Type B pancreatic cell (in vitro differentiated cells): ENCODE results near the gene MLLT6. TPM values are rescaled to one million over a fixed set of nuclear protein-coding genes. Genes with fewer than 3 reads are reported as not detected.
"Not testable (repeated sequence)": the region's sequence is repeated elsewhere in the genome, so short reads cannot be mapped to it uniquely, and the experiment has no call there.

Experiments used
- DNase-seq: peaks from one replicate; pipeline ENCODE4 v3.0.0; 2021; ENCODE audit warnings: mixed read lengths; ENCODE audit not compliant: unreplicated experiment; ENCODE audit errors: extremely low spot score
- H3K27ac Mint-ChIP-seq: 2 replicates; pipeline ENCODE4 v1.8.0; 2021; ENCODE audit warnings: mild to moderate bottlenecking, mixed read lengths
- H3K27me3 Mint-ChIP-seq: 2 replicates; pipeline ENCODE4 v1.8.0; 2021; ENCODE audit warnings: mixed read lengths
- H3K36me3 Mint-ChIP-seq: 2 replicates; pipeline ENCODE4 v1.8.0; 2021; ENCODE audit warnings: mixed read lengths
- H3K4me1 Mint-ChIP-seq: one replicate; pipeline ENCODE4 v1.8.0; 2021; ENCODE audit warnings: mixed read lengths; ENCODE audit not compliant: unreplicated experiment
- H3K4me3 Mint-ChIP-seq: 2 replicates; pipeline ENCODE4 v1.8.0; 2021; ENCODE audit warnings: mild to moderate bottlenecking, mixed read lengths
- H3K9me3 Mint-ChIP-seq: 2 replicates; pipeline ENCODE4 v1.8.0; 2021; ENCODE audit warnings: mixed read lengths
- total RNA-seq: library from RNA; stranded (reverse); gene quantifications from 2 replicates; pipeline ENCODE4 v1.2.1, GENCODE V29; 2021; ENCODE audit warnings: low replicate concordance
- TF ChIP-seq, protein P1 (sequence below): fragments of 200-600 bp; sonication (generic); conservative IDR thresholded peaks from 2 replicates; pipeline ENCODE4 v1.5.0; 2021; ENCODE audit warnings: antibody characterized with exemption, mild to moderate bottlenecking

The MLLT6 gene
- total RNA-seq, 1 donor from 2014 or later: 130 TPM

DNA sequence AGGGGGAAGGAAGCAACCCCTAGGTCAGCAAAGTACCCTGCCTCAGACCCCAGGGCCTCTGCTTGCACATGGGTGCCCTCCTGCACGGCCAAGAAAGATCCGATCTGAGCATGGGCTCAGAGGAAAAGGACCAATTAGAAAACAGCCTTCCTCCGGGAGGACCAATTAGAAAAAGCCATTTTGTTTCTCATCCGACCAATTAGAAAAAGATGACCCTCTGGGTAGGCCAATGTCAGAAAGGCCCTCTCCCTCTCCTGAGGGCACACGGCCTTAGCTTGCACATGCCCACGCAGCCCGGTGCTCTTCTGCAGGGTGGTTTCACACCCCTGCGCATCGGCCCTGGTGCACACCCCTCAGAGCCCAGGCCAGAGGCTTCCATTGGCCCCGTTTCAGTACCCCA, 20.0 kb downstream of the MLLT6 start:
- TF ChIP-seq, protein P1, sequence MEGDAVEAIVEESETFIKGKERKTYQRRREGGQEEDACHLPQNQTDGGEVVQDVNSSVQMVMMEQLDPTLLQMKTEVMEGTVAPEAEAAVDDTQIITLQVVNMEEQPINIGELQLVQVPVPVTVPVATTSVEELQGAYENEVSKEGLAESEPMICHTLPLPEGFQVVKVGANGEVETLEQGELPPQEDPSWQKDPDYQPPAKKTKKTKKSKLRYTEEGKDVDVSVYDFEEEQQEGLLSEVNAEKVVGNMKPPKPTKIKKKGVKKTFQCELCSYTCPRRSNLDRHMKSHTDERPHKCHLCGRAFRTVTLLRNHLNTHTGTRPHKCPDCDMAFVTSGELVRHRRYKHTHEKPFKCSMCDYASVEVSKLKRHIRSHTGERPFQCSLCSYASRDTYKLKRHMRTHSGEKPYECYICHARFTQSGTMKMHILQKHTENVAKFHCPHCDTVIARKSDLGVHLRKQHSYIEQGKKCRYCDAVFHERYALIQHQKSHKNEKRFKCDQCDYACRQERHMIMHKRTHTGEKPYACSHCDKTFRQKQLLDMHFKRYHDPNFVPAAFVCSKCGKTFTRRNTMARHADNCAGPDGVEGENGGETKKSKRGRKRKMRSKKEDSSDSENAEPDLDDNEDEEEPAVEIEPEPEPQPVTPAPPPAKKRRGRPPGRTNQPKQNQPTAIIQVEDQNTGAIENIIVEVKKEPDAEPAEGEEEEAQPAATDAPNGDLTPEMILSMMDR: no peak
- H3K4me1 Mint-ChIP-seq: peaks cover 15% of the 10 kb centered on the region
- peaks cover 9% of the 10 kb centered on the region for H3K36me3 Mint-ChIP-seq
- H3K4me3 Mint-ChIP-seq: no peak overlapping the region
- H3K9me3 Mint-ChIP-seq: no peaks in the 10 kb centered on the region
- H3K27me3 Mint-ChIP-seq: no peaks in the 10 kb centered on the region
- peak overlapping the region; percentile 18 for H3K27ac Mint-ChIP-seq
- no peak for DNase-seq

DNA sequence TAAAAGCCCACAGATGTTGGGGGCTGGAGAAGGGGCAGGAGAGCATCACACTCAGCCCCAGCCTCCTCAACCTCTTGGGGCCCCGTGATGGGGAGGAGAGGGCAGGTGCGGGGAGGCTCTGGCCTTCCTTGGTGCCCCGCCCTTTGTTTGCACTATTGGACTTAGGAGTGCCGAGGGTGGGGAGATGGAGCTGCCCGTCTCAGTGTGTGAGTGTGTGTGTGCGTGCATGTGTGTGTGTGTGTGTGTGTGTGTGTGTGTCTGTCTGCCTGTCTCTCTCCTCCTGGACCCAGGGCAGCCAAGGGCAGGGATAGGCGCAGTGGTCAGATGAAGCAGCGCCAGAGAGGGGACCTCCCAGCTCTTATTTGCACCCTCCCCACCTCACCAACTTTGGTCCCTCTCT, 21.1 kb downstream of the MLLT6 start:
- H3K4me1 Mint-ChIP-seq: peaks cover 13% of the 10 kb centered on the region
- not testable (repeated sequence) for H3K9me3 Mint-ChIP-seq

DNA sequence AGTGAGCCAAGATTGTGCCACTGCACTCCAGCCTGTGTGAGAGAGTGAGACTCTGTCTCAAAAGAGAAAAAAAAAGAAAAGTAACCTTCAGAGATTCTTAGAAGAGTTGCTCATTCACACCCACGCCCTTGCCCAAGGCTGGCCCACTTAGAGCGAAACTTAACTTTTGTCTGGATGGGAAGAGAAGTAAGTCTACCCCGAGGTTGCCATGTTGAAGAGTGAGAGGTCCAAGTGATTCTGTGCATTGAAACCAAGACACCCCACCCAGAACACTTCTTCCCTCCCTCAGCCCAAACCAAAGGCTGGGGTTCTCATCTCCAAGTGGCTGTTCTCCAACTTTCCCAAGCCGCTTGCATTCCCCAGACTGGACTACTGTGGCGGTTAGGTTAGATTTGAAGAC, 22.7 kb downstream of the MLLT6 start:
- peaks cover 16% of the 10 kb centered on the region for H3K4me1 Mint-ChIP-seq
- H3K9me3 Mint-ChIP-seq: no peaks in the 10 kb centered on the region
- peaks cover 3% of the 10 kb centered on the region for H3K27me3 Mint-ChIP-seq
- peak overlapping the region; percentile 74 for H3K4me3 Mint-ChIP-seq
- H3K27ac Mint-ChIP-seq: peak overlapping the region; percentile 90
- TF ChIP-seq, protein P1: no peak
- no peaks in the 10 kb centered on the region for H3K36me3 Mint-ChIP-seq
- DNase-seq: no peak

More for the DNA sequence above, 21.1 kb downstream of the MLLT6 start:
- not testable (repeated sequence) for H3K27me3 Mint-ChIP-seq, H3K36me3 Mint-ChIP-seq, DNase-seq, H3K27ac Mint-ChIP-seq
- H3K4me3 Mint-ChIP-seq: peak overlapping the region; percentile 34

DNA sequence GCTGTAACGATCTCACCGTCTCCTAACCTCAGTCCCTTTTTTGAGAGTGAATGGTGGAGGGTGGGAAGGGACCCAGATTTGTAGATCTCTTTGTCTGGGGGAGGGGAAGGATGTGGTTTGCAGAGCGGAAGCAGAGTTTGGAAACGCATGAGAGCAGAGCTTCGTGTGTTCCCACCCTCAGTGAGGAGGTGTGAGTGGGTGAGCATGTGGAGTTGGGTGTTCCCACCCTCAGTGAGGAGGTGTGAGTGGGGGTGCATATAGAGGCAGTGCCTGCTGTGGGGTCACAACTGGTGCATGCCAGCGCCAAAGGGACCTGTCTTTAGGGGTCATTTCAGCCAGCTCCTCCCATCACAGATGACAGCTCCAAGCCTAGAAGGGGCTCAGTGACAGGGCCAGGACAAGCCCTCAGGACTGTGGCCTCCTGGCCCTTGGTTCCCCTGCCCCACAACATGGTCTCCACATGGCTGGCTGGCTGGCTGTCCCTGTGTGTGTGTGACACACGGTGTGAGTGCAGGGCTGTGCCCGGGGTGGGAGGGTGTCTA, 23.3 kb downstream of the MLLT6 start:
- Mint-ChIP-seq H3K9me3 (no peaks in the 10 kb centered on the region), H3K4me3 (peak overlapping the region; percentile 76), H3K27ac (peak overlapping the region; percentile 90)

DNA sequence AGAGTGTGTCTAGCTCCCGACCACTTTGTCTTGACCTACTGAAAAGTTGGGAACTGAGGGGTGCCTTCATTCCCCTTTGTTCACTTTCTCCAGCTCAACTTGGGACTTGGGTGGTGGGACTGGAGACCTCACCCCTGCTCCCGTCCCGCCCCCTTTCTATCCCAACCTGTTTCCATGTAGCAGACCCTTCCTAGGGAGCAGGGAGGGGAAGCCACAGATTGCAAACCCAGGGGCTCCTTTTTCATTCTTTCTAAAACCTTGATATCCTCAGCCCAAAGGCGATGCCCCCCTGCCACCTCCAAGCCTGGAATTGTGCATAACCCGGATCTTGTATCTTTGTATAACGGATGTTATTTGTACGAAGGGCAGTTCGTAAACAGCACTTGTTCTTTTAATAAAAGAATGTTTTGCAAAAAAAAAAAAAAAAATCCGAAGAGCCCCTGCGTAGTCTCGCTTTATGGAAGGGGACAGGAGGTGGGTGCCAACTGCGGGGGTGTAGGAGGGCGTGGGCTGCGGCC, 24.4 kb downstream of the MLLT6 start:
- H3K4me1 Mint-ChIP-seq: peaks cover 27% of the 10 kb centered on the region
- DNase-seq: no peak
- peak overlapping the region; percentile 53 for H3K27ac Mint-ChIP-seq
- H3K36me3 Mint-ChIP-seq: no peaks in the 10 kb centered on the region
- no peaks in the 10 kb centered on the region for H3K9me3 Mint-ChIP-seq
- TF ChIP-seq, protein P1: no peak
- H3K4me3 Mint-ChIP-seq: peak overlapping the region; percentile 82
- peaks cover 3% of the 10 kb centered on the region for H3K27me3 Mint-ChIP-seq

More for the DNA sequence above, 23.3 kb downstream of the MLLT6 start:
- peaks cover 21% of the 10 kb centered on the region for H3K4me1 Mint-ChIP-seq
- TF ChIP-seq, protein P1: no peak
- H3K27me3 Mint-ChIP-seq: peaks cover 3% of the 10 kb centered on the region
- H3K36me3 Mint-ChIP-seq: no peaks in the 10 kb centered on the region
- DNase-seq: no peak

DNA sequence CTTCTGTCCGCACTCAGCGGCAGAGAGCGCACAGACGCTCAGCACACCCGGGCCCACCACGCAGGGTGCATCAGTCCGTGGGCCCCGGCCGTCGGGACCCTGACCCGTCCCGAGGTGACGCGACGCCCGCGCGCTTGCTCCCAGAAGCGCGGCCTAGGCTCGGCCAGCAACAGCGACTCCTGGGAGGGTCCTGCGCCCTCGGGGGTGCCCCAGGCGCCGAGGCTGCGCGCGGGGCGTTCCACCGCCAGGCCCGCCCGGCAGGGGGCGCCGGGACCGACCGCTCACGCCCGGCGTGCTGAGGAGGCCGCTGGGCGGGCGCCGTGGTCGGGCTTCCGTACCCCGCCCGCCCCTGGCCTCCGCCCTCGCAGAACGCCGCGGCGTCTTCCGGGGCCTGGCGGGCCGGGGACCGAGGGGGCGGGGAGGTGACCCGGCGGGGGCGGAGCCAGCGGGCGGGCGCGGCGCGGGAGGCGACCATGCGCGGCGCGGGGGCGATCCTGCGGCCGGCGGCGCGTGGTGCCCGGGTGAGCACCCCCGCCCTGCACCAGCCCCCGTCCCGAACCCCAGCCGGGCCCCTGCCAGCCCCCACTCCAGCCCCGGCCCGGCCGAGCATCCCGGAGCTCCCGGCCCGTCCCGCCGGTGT, 24.9 kb downstream of the MLLT6 start, which contains the start of gene CISD3:
CISD3 (plus strand) TSS at position 456 of the 640 bp plus-strand sequence; CDS start at position 474, 18 bp downstream.
- H3K4me3 Mint-ChIP-seq: peak within 1 kb of the TSS; percentile 99
- peak; percentile 87 for DNase-seq
- H3K27ac Mint-ChIP-seq: peak within 1 kb of the TSS; percentile 95
- no peaks in the 10 kb centered on the region for H3K36me3 Mint-ChIP-seq
- TF ChIP-seq, protein P1: peak; percentile 87
- H3K27me3 Mint-ChIP-seq: peaks cover 3% of the 10 kb centered on the region
- H3K9me3 Mint-ChIP-seq: no peaks in the 10 kb centered on the region
- peaks cover 29% of the 10 kb centered on the region for H3K4me1 Mint-ChIP-seq
